GM21515 (cell line): ENCODE results near the gene ZSCAN30.

ENCODE experiments used
- ATAC-seq: cut with Tn5 transposase; IDR thresholded peaks from one replicate; pipeline ENCODE4 v1.9.1; 2021; ENCODE audit not compliant: unreplicated experiment

Gene ZSCAN30

GRCh38 chr18:35282353-35282752 lies 7.7 kb downstream of the ZSCAN30 start:
- ATAC-seq: no peak

- no peak for ATAC-seq
Observed at GRCh38 chr18:35278969-35279368, 11.1 kb downstream of the ZSCAN30 start.

GRCh38 chr18:35278085-35278484 lies 11.9 kb downstream of the ZSCAN30 start:
- no peak for ATAC-seq

- no peak for ATAC-seq
Observed at GRCh38 chr18:35277633-35278032, 12.4 kb downstream of the ZSCAN30 start.

- no peak for ATAC-seq
Observed at GRCh38 chr18:35276267-35276666, 13.8 kb downstream of the ZSCAN30 start.

- ATAC-seq: no peak
Observed at GRCh38 chr18:35271656-35272055, 18.4 kb downstream of the ZSCAN30 start.

- ATAC-seq: no peak
Observed at GRCh38 chr18:35268821-35269220, 21.2 kb downstream of the ZSCAN30 start.

- peak; percentile 21 for ATAC-seq
Observed at GRCh38 chr18:35267809-35268208, 22.2 kb downstream of the ZSCAN30 start.

- peak; percentile 63 for ATAC-seq
Observed at GRCh38 chr18:35267161-35267651, 22.8 kb downstream of the ZSCAN30 start.

GRCh38 chr18:35264409-35264808 lies 25.6 kb downstream of the ZSCAN30 start:
- no peak for ATAC-seq

- ATAC-seq: no peak
Observed at GRCh38 chr18:35256947-35257346, 33.1 kb downstream of the ZSCAN30 start.

GRCh38 chr18:35253655-35254287 lies 36.3 kb downstream of the ZSCAN30 start:
- no peak for ATAC-seq

GRCh38 chr18:35252466-35252865 lies 37.6 kb downstream of the ZSCAN30 start:
- ATAC-seq: no peak

- ATAC-seq: no peak
Observed at GRCh38 chr18:35248429-35248828, 41.6 kb downstream of the ZSCAN30 start.

GRCh38 chr18:35247412-35248249 lies 42.4 kb downstream of the ZSCAN30 start:
- no peak for ATAC-seq

- no peak for ATAC-seq
Observed at GRCh38 chr18:35246831-35247230, 43.2 kb downstream of the ZSCAN30 start.

- ATAC-seq: no peak
Observed at GRCh38 chr18:35245719-35246317, 44.2 kb downstream of the ZSCAN30 start.

GRCh38 chr18:35244671-35245070 lies 45.4 kb downstream of the ZSCAN30 start:
- no peak for ATAC-seq

- ATAC-seq: no peak
Observed at GRCh38 chr18:35242426-35242825, 47.6 kb downstream of the ZSCAN30 start.

GRCh38 chr18:35241448-35241804 lies 48.6 kb downstream of the ZSCAN30 start:
- ATAC-seq: peak; percentile 2

GRCh38 chr18:35240664-35241447 lies 49.2 kb downstream of the ZSCAN30 start, which contains the start of gene ZNF397:
TSS of gene ZNF397 (plus strand) at chr18:35241034. CDS start at chr18:35242471, 1,437 bp downstream.
- ATAC-seq: peak; percentile 98
